ENCODE data around the gene HMGCR.

DNA sequence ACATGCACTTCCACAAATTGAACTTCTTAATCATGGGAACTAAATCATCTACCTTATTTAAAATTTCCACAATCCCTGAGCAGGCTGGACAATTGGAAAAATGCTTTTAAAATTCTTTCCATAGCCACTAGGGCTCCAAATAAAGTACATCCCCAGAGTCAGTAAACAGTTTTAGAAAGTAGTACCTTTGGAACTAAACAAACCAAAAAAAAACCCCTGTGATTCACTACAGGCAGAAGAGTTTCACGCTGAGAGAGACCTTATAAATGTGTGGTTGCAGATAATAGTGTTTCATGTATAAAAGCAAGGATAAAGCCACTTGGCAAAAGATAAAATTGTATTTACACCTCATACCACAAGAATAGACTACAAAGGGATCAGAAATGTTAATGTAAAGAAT, 11.8 kb upstream of the HMGCR start:
- TF ChIP-seq, protein P1, sequence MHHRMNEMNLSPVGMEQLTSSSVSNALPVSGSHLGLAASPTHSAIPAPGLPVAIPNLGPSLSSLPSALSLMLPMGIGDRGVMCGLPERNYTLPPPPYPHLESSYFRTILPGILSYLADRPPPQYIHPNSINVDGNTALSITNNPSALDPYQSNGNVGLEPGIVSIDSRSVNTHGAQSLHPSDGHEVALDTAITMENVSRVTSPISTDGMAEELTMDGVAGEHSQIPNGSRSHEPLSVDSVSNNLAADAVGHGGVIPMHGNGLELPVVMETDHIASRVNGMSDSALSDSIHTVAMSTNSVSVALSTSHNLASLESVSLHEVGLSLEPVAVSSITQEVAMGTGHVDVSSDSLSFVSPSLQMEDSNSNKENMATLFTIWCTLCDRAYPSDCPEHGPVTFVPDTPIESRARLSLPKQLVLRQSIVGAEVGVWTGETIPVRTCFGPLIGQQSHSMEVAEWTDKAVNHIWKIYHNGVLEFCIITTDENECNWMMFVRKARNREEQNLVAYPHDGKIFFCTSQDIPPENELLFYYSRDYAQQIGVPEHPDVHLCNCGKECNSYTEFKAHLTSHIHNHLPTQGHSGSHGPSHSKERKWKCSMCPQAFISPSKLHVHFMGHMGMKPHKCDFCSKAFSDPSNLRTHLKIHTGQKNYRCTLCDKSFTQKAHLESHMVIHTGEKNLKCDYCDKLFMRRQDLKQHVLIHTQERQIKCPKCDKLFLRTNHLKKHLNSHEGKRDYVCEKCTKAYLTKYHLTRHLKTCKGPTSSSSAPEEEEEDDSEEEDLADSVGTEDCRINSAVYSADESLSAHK (tag by site-specific recombination; IDR thresholded peaks at IDR 0.05): no peak
- TF ChIP-seq ZNF311 (tag by site-specific recombination; IDR thresholded peaks at IDR 0.05; ENCODE audit: borderline replicate concordance) (no peak), ZNF184 (tag by site-specific recombination; IDR thresholded peaks at IDR 0.05) (no peak), ZNF155 (tag by site-specific recombination; IDR thresholded peaks at IDR 0.05) (no peak), ZNF19 (tag by site-specific recombination; IDR thresholded peaks at IDR 0.05; ENCODE audit: low read depth) (no peak)
- TF ChIP-seq, protein P2, sequence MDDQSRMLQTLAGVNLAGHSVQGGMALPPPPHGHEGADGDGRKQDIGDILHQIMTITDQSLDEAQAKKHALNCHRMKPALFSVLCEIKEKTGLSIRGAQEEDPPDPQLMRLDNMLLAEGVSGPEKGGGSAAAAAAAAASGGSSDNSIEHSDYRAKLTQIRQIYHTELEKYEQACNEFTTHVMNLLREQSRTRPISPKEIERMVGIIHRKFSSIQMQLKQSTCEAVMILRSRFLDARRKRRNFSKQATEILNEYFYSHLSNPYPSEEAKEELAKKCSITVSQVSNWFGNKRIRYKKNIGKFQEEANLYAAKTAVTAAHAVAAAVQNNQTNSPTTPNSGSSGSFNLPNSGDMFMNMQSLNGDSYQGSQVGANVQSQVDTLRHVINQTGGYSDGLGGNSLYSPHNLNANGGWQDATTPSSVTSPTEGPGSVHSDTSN (CRISPR knock-in tag; IDR thresholded peaks at IDR 0.05): no peak
- TF ChIP-seq, protein P3, sequence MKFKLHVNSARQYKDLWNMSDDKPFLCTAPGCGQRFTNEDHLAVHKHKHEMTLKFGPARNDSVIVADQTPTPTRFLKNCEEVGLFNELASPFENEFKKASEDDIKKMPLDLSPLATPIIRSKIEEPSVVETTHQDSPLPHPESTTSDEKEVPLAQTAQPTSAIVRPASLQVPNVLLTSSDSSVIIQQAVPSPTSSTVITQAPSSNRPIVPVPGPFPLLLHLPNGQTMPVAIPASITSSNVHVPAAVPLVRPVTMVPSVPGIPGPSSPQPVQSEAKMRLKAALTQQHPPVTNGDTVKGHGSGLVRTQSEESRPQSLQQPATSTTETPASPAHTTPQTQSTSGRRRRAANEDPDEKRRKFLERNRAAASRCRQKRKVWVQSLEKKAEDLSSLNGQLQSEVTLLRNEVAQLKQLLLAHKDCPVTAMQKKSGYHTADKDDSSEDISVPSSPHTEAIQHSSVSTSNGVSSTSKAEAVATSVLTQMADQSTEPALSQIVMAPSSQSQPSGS (tag by site-specific recombination; IDR thresholded peaks at IDR 0.05; ENCODE audit: low read depth): no peak
- TF ChIP-seq, protein P4, sequence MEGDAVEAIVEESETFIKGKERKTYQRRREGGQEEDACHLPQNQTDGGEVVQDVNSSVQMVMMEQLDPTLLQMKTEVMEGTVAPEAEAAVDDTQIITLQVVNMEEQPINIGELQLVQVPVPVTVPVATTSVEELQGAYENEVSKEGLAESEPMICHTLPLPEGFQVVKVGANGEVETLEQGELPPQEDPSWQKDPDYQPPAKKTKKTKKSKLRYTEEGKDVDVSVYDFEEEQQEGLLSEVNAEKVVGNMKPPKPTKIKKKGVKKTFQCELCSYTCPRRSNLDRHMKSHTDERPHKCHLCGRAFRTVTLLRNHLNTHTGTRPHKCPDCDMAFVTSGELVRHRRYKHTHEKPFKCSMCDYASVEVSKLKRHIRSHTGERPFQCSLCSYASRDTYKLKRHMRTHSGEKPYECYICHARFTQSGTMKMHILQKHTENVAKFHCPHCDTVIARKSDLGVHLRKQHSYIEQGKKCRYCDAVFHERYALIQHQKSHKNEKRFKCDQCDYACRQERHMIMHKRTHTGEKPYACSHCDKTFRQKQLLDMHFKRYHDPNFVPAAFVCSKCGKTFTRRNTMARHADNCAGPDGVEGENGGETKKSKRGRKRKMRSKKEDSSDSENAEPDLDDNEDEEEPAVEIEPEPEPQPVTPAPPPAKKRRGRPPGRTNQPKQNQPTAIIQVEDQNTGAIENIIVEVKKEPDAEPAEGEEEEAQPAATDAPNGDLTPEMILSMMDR (tag by site-specific recombination; IDR thresholded peaks at IDR 0.05): no peak
- TF ChIP-seq, protein P5, sequence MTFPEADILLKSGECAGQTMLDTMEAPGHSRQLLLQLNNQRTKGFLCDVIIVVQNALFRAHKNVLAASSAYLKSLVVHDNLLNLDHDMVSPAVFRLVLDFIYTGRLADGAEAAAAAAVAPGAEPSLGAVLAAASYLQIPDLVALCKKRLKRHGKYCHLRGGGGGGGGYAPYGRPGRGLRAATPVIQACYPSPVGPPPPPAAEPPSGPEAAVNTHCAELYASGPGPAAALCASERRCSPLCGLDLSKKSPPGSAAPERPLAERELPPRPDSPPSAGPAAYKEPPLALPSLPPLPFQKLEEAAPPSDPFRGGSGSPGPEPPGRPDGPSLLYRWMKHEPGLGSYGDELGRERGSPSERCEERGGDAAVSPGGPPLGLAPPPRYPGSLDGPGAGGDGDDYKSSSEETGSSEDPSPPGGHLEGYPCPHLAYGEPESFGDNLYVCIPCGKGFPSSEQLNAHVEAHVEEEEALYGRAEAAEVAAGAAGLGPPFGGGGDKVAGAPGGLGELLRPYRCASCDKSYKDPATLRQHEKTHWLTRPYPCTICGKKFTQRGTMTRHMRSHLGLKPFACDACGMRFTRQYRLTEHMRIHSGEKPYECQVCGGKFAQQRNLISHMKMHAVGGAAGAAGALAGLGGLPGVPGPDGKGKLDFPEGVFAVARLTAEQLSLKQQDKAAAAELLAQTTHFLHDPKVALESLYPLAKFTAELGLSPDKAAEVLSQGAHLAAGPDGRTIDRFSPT (tag by site-specific recombination; IDR thresholded peaks at IDR 0.05): no peak
- TF ChIP-seq, protein P6, sequence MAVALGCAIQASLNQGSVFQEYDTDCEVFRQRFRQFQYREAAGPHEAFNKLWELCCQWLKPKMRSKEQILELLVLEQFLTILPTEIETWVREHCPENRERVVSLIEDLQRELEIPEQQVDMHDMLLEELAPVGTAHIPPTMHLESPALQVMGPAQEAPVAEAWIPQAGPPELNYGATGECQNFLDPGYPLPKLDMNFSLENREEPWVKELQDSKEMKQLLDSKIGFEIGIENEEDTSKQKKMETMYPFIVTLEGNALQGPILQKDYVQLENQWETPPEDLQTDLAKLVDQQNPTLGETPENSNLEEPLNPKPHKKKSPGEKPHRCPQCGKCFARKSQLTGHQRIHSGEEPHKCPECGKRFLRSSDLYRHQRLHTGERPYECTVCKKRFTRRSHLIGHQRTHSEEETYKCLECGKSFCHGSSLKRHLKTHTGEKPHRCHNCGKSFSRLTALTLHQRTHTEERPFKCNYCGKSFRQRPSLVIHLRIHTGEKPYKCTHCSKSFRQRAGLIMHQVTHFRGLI (tag by site-specific recombination; IDR thresholded peaks at IDR 0.05): no peak
- TF ChIP-seq, protein P7, sequence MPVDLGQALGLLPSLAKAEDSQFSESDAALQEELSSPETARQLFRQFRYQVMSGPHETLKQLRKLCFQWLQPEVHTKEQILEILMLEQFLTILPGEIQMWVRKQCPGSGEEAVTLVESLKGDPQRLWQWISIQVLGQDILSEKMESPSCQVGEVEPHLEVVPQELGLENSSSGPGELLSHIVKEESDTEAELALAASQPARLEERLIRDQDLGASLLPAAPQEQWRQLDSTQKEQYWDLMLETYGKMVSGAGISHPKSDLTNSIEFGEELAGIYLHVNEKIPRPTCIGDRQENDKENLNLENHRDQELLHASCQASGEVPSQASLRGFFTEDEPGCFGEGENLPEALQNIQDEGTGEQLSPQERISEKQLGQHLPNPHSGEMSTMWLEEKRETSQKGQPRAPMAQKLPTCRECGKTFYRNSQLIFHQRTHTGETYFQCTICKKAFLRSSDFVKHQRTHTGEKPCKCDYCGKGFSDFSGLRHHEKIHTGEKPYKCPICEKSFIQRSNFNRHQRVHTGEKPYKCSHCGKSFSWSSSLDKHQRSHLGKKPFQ (tag by site-specific recombination; IDR thresholded peaks at IDR 0.05): no peak

All from HEK293 (cell line).